ENCODE data around the gene ACAD8. TPM values are rescaled to one million over a fixed set of nuclear protein-coding genes. Genes with fewer than 3 reads are reported as not detected.
A peak's percentile ranks its signal among the peaks of the same experiment; 100 is the strongest.
"Not testable (repeated sequence)": the region's sequence is repeated elsewhere in the genome, so short reads cannot be mapped to it uniquely, and the experiment has no call there.

The ACAD8 gene
- total RNA-seq, 1 donor from 2014 or later = 44.8 TPM

GRCh38 chr11:134250246-134250645 is 3.1 kb upstream of the ACAD8 start:
- Histone ChIP-seq H3K27me3 (no peaks in the 10 kb centered on the region), H3K9me3 (no peaks in the 10 kb centered on the region), H3K36me3 (peaks cover 63% of the 10 kb centered on the region), H3K27ac (no peak overlapping the region), H3K4me1 (peaks cover 25% of the 10 kb centered on the region), H3K4me3 (no peak overlapping the region)
- no peak for TF ChIP-seq CTCF (IDR thresholded peaks at IDR 0.05)
- no peak for DNase-seq
- intact Hi-C loops (cut with DNase I) = no loop called here
- no peak for ATAC-seq

- H3K36me3 ChIP-seq = peaks cover 58% of the 10 kb centered on the region
- intact Hi-C loops (cut with DNase I) = no loop called here
- ATAC-seq = no peak
These were observed 2.7 kb upstream of the ACAD8 start for GRCh38 chr11:134250675-134251074.

GRCh38 chr11:134252346-134253187 is 801 bp upstream of the ACAD8 start:
- Histone ChIP-seq H3K36me3 (peaks cover 41% of the 10 kb centered on the region), H3K9me3 (no peaks in the 10 kb centered on the region), H3K4me1 (peaks cover 28% of the 10 kb centered on the region), H3K4me3 (peak overlapping the region; percentile 94), H3K27me3 (no peaks in the 10 kb centered on the region), H3K27ac (peak overlapping the region; percentile 77)
- DNase-seq (no peak), ATAC-seq (peak; percentile 6)
- TF ChIP-seq CTCF (IDR thresholded peaks at IDR 0.05) = no peak
- intact Hi-C loops (cut with DNase I) = no loop called here

More at GRCh38 chr11:134250675-134251074, 2.7 kb upstream of the ACAD8 start:
- no peak for DNase-seq
- Histone ChIP-seq H3K4me3 (no peak overlapping the region), H3K27me3 (no peaks in the 10 kb centered on the region), H3K4me1 (peaks cover 27% of the 10 kb centered on the region), H3K27ac (no peak overlapping the region), H3K9me3 (no peaks in the 10 kb centered on the region)
- TF ChIP-seq CTCF (IDR thresholded peaks at IDR 0.05) = no peak

GRCh38 chr11:134254433-134255183 is 1.2 kb downstream of the ACAD8 start:
- no peak for TF ChIP-seq CTCF (IDR thresholded peaks at IDR 0.05)
- peak overlapping the region; percentile 94 for H3K4me3 ChIP-seq
- H3K36me3 ChIP-seq = peaks cover 38% of the 10 kb centered on the region
- H3K9me3 ChIP-seq = no peaks in the 10 kb centered on the region
- H3K27ac ChIP-seq = no peak overlapping the region
- H3K4me1 ChIP-seq = peaks cover 28% of the 10 kb centered on the region
- intact Hi-C loops (cut with DNase I) = no loop called here
- ATAC-seq (no peak), DNase-seq (no peak)
- no peaks in the 10 kb centered on the region for H3K27me3 ChIP-seq

GRCh38 chr11:134255184-134255561 is 1.8 kb downstream of the ACAD8 start:
- Histone ChIP-seq H3K4me1 (peaks cover 28% of the 10 kb centered on the region), H3K36me3 (peaks cover 38% of the 10 kb centered on the region)
- intact Hi-C loops (cut with DNase I); DNase-seq; H3K4me3 ChIP-seq; H3K27me3 ChIP-seq; H3K9me3 ChIP-seq; H3K27ac ChIP-seq; ATAC-seq: not testable (repeated sequence)

- no peaks in the 10 kb centered on the region for H3K27me3 ChIP-seq
- no peak for ATAC-seq
- H3K4me1 ChIP-seq = peaks cover 18% of the 10 kb centered on the region
- no peak overlapping the region for H3K27ac ChIP-seq
- H3K4me3 ChIP-seq = no peak overlapping the region
- no peaks in the 10 kb centered on the region for H3K9me3 ChIP-seq
- DNase-seq = no peak
- TF ChIP-seq CTCF (IDR thresholded peaks at IDR 0.05) = no peak
- H3K36me3 ChIP-seq = peaks cover 43% of the 10 kb centered on the region
- intact Hi-C loops (cut with DNase I) = no loop called here
These were observed 3.7 kb downstream of the ACAD8 start for GRCh38 chr11:134257101-134257500.

Data from upper lobe of right lung (tissue), 1 donor.